CD4-positive, alpha-beta T cell treated with Interleukin-6 for 4 hours (primary cell): ENCODE data around the gene ARHGAP18.
"Not testable (repeated sequence)": the region's sequence is repeated elsewhere in the genome, so short reads cannot be mapped to it uniquely, and the experiment has no call there.

Source experiments
- DNase-seq: peaks from one replicate; pipeline ENCODE4 v3.0.0-alpha.2; 2020; ENCODE audit warnings: mixed read lengths

Gene ARHGAP18

GRCh38 chr6:129570929-129571328 is 139.0 kb downstream of the ARHGAP18 start:
- not testable (repeated sequence) for DNase-seq

DNA sequence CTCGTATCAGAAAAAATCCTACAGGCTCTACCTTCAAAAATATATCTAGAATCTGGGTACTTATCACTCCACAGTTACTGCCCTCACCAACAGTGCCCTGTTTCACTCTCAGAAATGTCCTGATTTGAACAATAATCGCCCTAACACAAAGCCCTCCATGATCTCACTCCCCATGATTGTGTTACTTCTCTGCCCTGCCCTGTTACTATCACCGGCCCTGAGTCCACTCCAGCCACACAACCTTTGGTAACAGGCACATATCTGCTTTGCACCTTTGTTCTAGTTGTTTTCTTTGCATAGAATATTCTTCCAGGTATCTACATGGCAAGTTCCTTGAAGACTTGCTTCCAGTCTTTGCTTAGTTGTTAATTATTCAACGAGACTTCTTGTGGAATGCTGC is 142.0 kb downstream of the ARHGAP18 start:
- DNase-seq = no peak

- peak; percentile 31 for DNase-seq
Measured at GRCh38 chr6:129567374-129567773, 142.6 kb downstream of the ARHGAP18 start.

DNA sequence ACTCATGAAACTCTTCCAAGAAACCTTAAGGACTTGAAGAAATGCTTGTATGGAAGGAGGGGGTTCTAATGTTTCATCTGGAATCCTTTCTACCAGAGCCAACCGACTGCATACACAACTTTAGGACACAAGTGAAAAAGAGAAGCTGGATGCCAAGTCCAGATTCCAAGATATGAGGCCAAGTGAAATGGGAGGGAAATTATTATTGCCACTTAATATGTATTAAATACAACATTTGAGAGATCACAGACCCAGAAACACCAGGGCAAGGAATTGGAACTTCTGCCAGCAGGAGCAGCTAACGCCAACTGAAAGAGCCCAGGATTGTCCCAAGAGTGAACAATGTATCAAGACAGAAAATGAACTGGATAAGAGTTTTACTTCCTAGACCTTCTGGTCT is 144.2 kb downstream of the ARHGAP18 start:
- no peak for DNase-seq

DNA sequence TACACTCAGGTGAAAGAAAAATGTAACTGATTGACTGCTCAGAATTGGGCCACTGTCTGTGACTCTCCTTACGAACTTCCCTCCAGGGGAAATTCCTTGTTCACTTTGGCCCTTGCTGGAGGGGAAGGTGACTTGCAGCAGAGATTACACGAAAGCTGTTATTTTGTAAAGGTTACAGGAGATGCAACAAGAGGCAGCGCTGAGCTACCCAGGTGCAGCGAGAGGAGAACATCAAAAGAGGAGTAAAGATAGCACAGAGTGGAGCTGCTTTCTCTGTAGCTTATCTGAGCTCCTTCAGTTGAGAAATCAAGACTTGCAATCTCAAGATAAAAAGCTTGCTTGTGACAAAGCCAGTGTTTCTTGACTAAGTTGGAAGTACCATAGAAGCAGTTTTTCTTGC is 144.6 kb downstream of the ARHGAP18 start:
- DNase-seq = no peak

- no peak for DNase-seq
Measured at GRCh38 chr6:129558248-129558647, 151.7 kb downstream of the ARHGAP18 start.

DNA sequence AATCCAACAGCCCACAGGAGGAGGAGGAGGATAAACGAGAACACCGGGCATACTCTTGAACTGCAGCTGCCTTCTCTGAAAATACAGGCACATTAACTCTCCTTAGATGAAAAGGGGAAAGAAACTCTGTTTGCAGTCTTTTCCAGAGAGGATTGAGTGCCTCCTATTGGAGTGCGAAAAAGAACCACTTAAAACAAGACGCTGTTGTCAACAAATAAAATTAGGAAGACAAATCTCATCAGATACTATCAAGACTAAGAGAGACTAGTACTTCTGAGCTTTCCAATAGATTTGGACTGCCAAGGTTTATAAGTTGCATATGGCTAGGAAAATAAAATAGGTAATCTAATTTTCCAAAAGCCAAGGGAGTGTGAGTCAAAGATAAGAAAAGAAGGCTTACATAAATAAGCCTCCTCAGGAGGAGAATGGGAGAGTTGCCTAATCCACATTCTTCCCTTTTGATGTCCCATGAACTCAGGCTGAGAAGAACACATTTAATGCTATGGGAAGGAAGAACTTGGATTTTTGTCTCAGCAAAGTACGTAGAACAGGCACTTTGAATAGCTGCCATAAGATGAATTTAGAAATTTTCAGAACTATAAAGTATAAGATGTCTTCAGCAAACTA is 154.7 kb downstream of the ARHGAP18 start:
- no peak for DNase-seq

DNA sequence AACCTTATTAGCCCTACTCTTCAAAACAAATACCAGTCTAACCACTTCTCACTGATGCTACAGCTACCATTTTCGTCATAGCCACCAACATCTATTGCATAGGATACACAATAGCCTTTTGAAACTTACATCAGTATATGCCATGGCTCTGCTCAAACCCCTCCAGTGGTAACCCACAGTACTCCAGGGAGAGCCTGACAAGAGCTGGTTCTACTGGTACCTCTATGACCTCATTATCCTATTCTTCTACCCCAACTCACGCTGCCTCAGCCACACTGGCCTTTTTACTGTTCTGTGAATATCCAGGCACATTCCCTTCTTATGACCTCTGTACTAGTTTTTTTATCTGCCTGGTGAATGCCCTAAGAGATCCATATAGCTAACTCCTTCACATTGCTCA is 157.6 kb downstream of the ARHGAP18 start:
- no peak for DNase-seq

- DNase-seq = no peak
Measured at GRCh38 chr6:129551486-129551885, 158.5 kb downstream of the ARHGAP18 start.

GRCh38 chr6:129546702-129547101 is 163.3 kb downstream of the ARHGAP18 start:
- no peak for DNase-seq

DNA sequence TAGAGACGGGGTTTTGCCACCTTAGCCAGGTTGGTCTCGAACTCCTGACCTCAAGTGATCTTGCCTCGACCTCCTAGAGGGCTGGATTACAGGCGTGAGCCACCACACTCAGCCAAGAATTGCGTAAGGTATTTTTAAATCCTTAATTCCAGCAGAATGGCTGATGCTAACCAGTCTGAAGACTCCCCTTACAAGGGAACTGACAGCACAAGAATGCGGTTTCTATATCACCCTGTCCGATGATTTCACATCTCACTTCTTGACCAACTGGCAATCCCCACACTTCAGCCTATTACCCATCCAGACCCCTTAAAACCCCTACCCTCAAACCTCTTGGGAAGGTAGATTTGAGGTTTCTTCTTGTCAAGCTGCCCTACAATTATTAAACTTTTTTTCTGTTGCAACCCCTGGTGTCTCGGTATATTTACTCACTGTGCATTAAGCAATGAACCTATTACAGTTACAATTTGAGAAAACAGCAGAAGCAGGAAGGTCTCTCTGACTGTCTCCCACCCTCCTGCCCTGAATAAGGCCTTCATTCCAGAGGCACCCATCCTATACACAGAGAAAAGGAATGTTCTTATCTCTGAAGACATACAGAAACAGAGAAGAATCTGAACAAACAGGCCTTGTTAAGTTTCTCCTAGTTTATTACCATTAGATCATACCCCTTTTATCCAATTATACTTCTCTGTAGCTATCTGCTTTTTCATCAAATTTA is 164.9 kb downstream of the ARHGAP18 start:
- no peak for DNase-seq

DNA sequence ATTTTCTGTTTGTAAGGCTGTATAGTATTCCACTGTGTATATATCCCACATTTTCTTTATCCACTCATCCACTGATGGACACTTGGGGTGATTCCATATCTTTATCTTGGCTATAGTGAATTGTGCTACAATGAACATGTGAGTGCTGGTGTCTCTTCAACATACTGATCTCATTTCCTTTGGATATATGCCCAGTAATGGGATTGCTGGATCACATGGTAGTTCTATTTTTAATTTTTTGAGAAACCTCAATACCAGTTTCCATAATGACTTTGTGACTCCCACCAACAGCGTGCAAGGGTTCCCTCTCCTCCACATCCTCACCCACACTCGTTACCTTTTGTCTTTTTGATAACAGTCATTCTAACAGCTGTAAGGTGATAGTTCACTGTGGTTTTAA is 166.0 kb downstream of the ARHGAP18 start:
- DNase-seq = no peak

GRCh38 chr6:129542705-129543104 is 167.3 kb downstream of the ARHGAP18 start:
- DNase-seq = no peak

GRCh38 chr6:129539032-129539431 is 170.9 kb downstream of the ARHGAP18 start:
- DNase-seq = no peak

- no peak for DNase-seq
Measured at GRCh38 chr6:129536271-129536670, 173.7 kb downstream of the ARHGAP18 start.

- DNase-seq = no peak
Measured at GRCh38 chr6:129534926-129535325, 175.1 kb downstream of the ARHGAP18 start.
